Measurements from ENCODE around the gene ITGB8.

ITGB8 gene

GRCh38 chr7:20326342-20326741, 4.4 kb upstream of the ITGB8 start:
- no peaks in the 10 kb centered on the region for H3K9me3 ChIP-seq (ENCODE audit: insufficient read depth, low read length, severe bottlenecking)
- no peak for DNase-seq

GRCh38 chr7:20327055-20327454, 3.6 kb upstream of the ITGB8 start:
- no peak for TF ChIP-seq CTCF (IDR thresholded peaks at IDR 0.05; ENCODE audit: borderline replicate concordance, extremely low read depth, low read length, poor library complexity, severe bottlenecking)
- no peak for TF ChIP-seq EZH2 (IDR thresholded peaks at IDR 0.05; ENCODE audit: borderline replicate concordance, low read depth, low read length, severe bottlenecking)
- Histone ChIP-seq H3K36me3 (ENCODE audit: insufficient read depth, low read length) (no peaks in the 10 kb centered on the region), H3K9ac (ENCODE audit: low read depth, low read length) (no peak overlapping the region), H2AFZ (ENCODE audit: low read depth, low read length) (no peak overlapping the region), H3K27me3 (ENCODE audit: insufficient read depth, low read length, poor library complexity) (no peaks in the 10 kb centered on the region), H3K4me2 (ENCODE audit: insufficient read depth, low read length) (no peak overlapping the region), H3K27ac (ENCODE audit: low read length) (no peak overlapping the region), H4K20me1 (ENCODE audit: insufficient read depth, low read length) (no peaks in the 10 kb centered on the region), H3K4me1 (ENCODE audit: insufficient read depth, low read length) (no peaks in the 10 kb centered on the region), H3K79me2 (ENCODE audit: insufficient read depth, low read length) (no peaks in the 10 kb centered on the region), H3K4me3 (ENCODE audit: low read depth in 1 of 2, low read length in 2 of 2) (no peak overlapping the region), H3K9me3 (ENCODE audit: insufficient read depth, low read length, severe bottlenecking) (no peaks in the 10 kb centered on the region)
- no peak for DNase-seq
- no peak for ATAC-seq (ENCODE audit: insufficient read depth, low read depth)

More at GRCh38 chr7:20326342-20326741, 4.4 kb upstream of the ITGB8 start:
- H3K9ac ChIP-seq (ENCODE audit: low read depth, low read length), result no peak overlapping the region
- no peak overlapping the region for H2AFZ ChIP-seq (ENCODE audit: low read depth, low read length)
- H4K20me1 ChIP-seq (ENCODE audit: insufficient read depth, low read length), result no peaks in the 10 kb centered on the region
- no peak overlapping the region for H3K4me3 ChIP-seq (ENCODE audit: low read depth in 1 of 2, low read length in 2 of 2)
- no peaks in the 10 kb centered on the region for H3K4me1 ChIP-seq (ENCODE audit: insufficient read depth, low read length)
- H3K36me3 ChIP-seq (ENCODE audit: insufficient read depth, low read length), result no peaks in the 10 kb centered on the region
- ATAC-seq (ENCODE audit: insufficient read depth, low read depth), result no peak
- no peak overlapping the region for H3K27ac ChIP-seq (ENCODE audit: low read length)
- no peaks in the 10 kb centered on the region for H3K27me3 ChIP-seq (ENCODE audit: insufficient read depth, low read length, poor library complexity)
- H3K4me2 ChIP-seq (ENCODE audit: insufficient read depth, low read length), result no peak overlapping the region
- H3K79me2 ChIP-seq (ENCODE audit: insufficient read depth, low read length), result no peaks in the 10 kb centered on the region
- TF ChIP-seq CTCF (IDR thresholded peaks at IDR 0.05; ENCODE audit: borderline replicate concordance, extremely low read depth, low read length, poor library complexity, severe bottlenecking) (no peak), EZH2 (IDR thresholded peaks at IDR 0.05; ENCODE audit: borderline replicate concordance, low read depth, low read length, severe bottlenecking) (no peak)

GRCh38 chr7:20328027-20328426, 2.7 kb upstream of the ITGB8 start:
- Histone ChIP-seq H3K27ac (ENCODE audit: low read length) (no peak overlapping the region), H3K79me2 (ENCODE audit: insufficient read depth, low read length) (no peaks in the 10 kb centered on the region), H4K20me1 (ENCODE audit: insufficient read depth, low read length) (no peaks in the 10 kb centered on the region), H3K4me1 (ENCODE audit: insufficient read depth, low read length) (no peaks in the 10 kb centered on the region), H3K27me3 (ENCODE audit: insufficient read depth, low read length, poor library complexity) (no peaks in the 10 kb centered on the region), H3K36me3 (ENCODE audit: insufficient read depth, low read length) (no peaks in the 10 kb centered on the region), H3K9me3 (ENCODE audit: insufficient read depth, low read length, severe bottlenecking) (no peaks in the 10 kb centered on the region), H3K9ac (ENCODE audit: low read depth, low read length) (no peak overlapping the region), H3K4me3 (ENCODE audit: low read depth in 1 of 2, low read length in 2 of 2) (no peak overlapping the region), H3K4me2 (ENCODE audit: insufficient read depth, low read length) (no peak overlapping the region), H2AFZ (ENCODE audit: low read depth, low read length) (no peak overlapping the region)
- DNase-seq, result no peak
- ATAC-seq (ENCODE audit: insufficient read depth, low read depth), result no peak
- TF ChIP-seq EZH2 (IDR thresholded peaks at IDR 0.05; ENCODE audit: borderline replicate concordance, low read depth, low read length, severe bottlenecking), result no peak
- TF ChIP-seq CTCF (IDR thresholded peaks at IDR 0.05; ENCODE audit: borderline replicate concordance, extremely low read depth, low read length, poor library complexity, severe bottlenecking), result no peak

GRCh38 chr7:20328692-20329091, 2.0 kb upstream of the ITGB8 start:
- H3K9me3 ChIP-seq (ENCODE audit: insufficient read depth, low read length, severe bottlenecking), result no peaks in the 10 kb centered on the region
- no peak overlapping the region for H3K27ac ChIP-seq (ENCODE audit: low read length)
- ATAC-seq (ENCODE audit: insufficient read depth, low read depth) (no peak), DNase-seq (no peak)
- H3K9ac ChIP-seq (ENCODE audit: low read depth, low read length), result no peak overlapping the region
- no peak overlapping the region for H3K4me3 ChIP-seq (ENCODE audit: low read depth in 1 of 2, low read length in 2 of 2)
- H3K36me3 ChIP-seq (ENCODE audit: insufficient read depth, low read length), result no peaks in the 10 kb centered on the region
- H3K79me2 ChIP-seq (ENCODE audit: insufficient read depth, low read length), result no peaks in the 10 kb centered on the region
- H2AFZ ChIP-seq (ENCODE audit: low read depth, low read length), result no peak overlapping the region
- no peak for TF ChIP-seq EZH2 (IDR thresholded peaks at IDR 0.05; ENCODE audit: borderline replicate concordance, low read depth, low read length, severe bottlenecking)
- no peak for TF ChIP-seq CTCF (IDR thresholded peaks at IDR 0.05; ENCODE audit: borderline replicate concordance, extremely low read depth, low read length, poor library complexity, severe bottlenecking)
- no peaks in the 10 kb centered on the region for H4K20me1 ChIP-seq (ENCODE audit: insufficient read depth, low read length)
- no peak overlapping the region for H3K4me2 ChIP-seq (ENCODE audit: insufficient read depth, low read length)
- no peaks in the 10 kb centered on the region for H3K27me3 ChIP-seq (ENCODE audit: insufficient read depth, low read length, poor library complexity)
- H3K4me1 ChIP-seq (ENCODE audit: insufficient read depth, low read length), result no peaks in the 10 kb centered on the region

Measured in DND-41 (cell line).